IPS-18a (cell line): Measurements from ENCODE around the gene ZBED4.

Source experiments
- H3K27ac ChIP-seq: one replicate; pipeline ENCODE4 v1.5.1; 2013; ENCODE audit warnings: low read length
- H3K27me3 ChIP-seq: one replicate; pipeline ENCODE4 v1.6.1; 2013; ENCODE audit warnings: mild to moderate bottlenecking, low read length; ENCODE audit not compliant: control insufficient read depth, insufficient read depth
- H3K36me3 ChIP-seq: one replicate; pipeline ENCODE4 v1.6.1; 2013; ENCODE audit warnings: low read depth, low read length; ENCODE audit not compliant: control insufficient read depth
- H3K4me1 ChIP-seq: one replicate; pipeline ENCODE4 v1.6.1; 2013; ENCODE audit warnings: low read depth, low read length; ENCODE audit not compliant: control insufficient read depth
- H3K4me3 ChIP-seq: one replicate; pipeline ENCODE4 v1.5.1; 2013; ENCODE audit warnings: low read length
- H3K9ac ChIP-seq: one replicate; pipeline ENCODE4 v1.6.1; 2013; ENCODE audit warnings: mild to moderate bottlenecking, low read length, moderate library complexity
- H3K9me3 ChIP-seq: one replicate; pipeline ENCODE4 v1.6.1; 2013; ENCODE audit warnings: low read depth, low read length; ENCODE audit not compliant: control insufficient read depth

ZBED4 gene

GRCh38 chr22:49922926-49923325 is 69.3 kb downstream of the ZBED4 start:
- H3K4me1 ChIP-seq: no peaks in the 10 kb centered on the region
- H3K27ac ChIP-seq: no peak overlapping the region
- H3K9ac ChIP-seq: no peak overlapping the region
- H3K4me3 ChIP-seq: no peak overlapping the region
- H3K9me3 ChIP-seq: no peaks in the 10 kb centered on the region
- H3K27me3 ChIP-seq: no peaks in the 10 kb centered on the region
- H3K36me3 ChIP-seq: peaks cover 4% of the 10 kb centered on the region

- Histone ChIP-seq H3K4me1 (no peaks in the 10 kb centered on the region), H3K27ac (no peak overlapping the region), H3K27me3 (no peaks in the 10 kb centered on the region), H3K9me3 (no peaks in the 10 kb centered on the region), H3K36me3 (peaks cover 4% of the 10 kb centered on the region), H3K4me3 (no peak overlapping the region), H3K9ac (no peak overlapping the region)
Measured at GRCh38 chr22:49923445-49923844, 69.8 kb downstream of the ZBED4 start.

GRCh38 chr22:49924113-49924833 is 70.6 kb downstream of the ZBED4 start:
- no peak overlapping the region for H3K9ac ChIP-seq

GRCh38 chr22:49925525-49926128 is 72.0 kb downstream of the ZBED4 start:
- Histone ChIP-seq H3K27ac (no peak overlapping the region), H3K36me3 (no peaks in the 10 kb centered on the region), H3K4me1 (no peaks in the 10 kb centered on the region), H3K4me3 (no peak overlapping the region), H3K9me3 (no peaks in the 10 kb centered on the region), H3K9ac (no peak overlapping the region), H3K27me3 (peaks cover 11% of the 10 kb centered on the region)

More at GRCh38 chr22:49924113-49924833, 70.6 kb downstream of the ZBED4 start:
- peaks cover 4% of the 10 kb centered on the region for H3K36me3 ChIP-seq
- H3K9me3 ChIP-seq: no peaks in the 10 kb centered on the region
- no peaks in the 10 kb centered on the region for H3K4me1 ChIP-seq
- H3K27ac ChIP-seq: no peak overlapping the region
- no peak overlapping the region for H3K4me3 ChIP-seq
- no peaks in the 10 kb centered on the region for H3K27me3 ChIP-seq

GRCh38 chr22:49926916-49927315 is 73.3 kb downstream of the ZBED4 start:
- no peak overlapping the region for H3K27ac ChIP-seq
- H3K27me3 ChIP-seq: peaks cover 15% of the 10 kb centered on the region
- no peaks in the 10 kb centered on the region for H3K36me3 ChIP-seq
- no peaks in the 10 kb centered on the region for H3K9me3 ChIP-seq
- no peaks in the 10 kb centered on the region for H3K4me1 ChIP-seq
- H3K9ac ChIP-seq: no peak overlapping the region
- H3K4me3 ChIP-seq: no peak overlapping the region

- H3K9ac ChIP-seq: no peak overlapping the region
- H3K9me3 ChIP-seq: no peaks in the 10 kb centered on the region
- no peak overlapping the region for H3K27ac ChIP-seq
- H3K4me1 ChIP-seq: no peaks in the 10 kb centered on the region
- H3K4me3 ChIP-seq: no peak overlapping the region
- H3K27me3 ChIP-seq: peaks cover 15% of the 10 kb centered on the region
- H3K36me3 ChIP-seq: no peaks in the 10 kb centered on the region
Measured at GRCh38 chr22:49927483-49928184, 74.0 kb downstream of the ZBED4 start.

GRCh38 chr22:49928185-49928495 is 74.5 kb downstream of the ZBED4 start:
- H3K27me3 ChIP-seq: peaks cover 15% of the 10 kb centered on the region
- no peak overlapping the region for H3K9ac ChIP-seq
- no peaks in the 10 kb centered on the region for H3K9me3 ChIP-seq
- no peak overlapping the region for H3K27ac ChIP-seq
- no peak overlapping the region for H3K4me3 ChIP-seq
- no peaks in the 10 kb centered on the region for H3K36me3 ChIP-seq
- no peaks in the 10 kb centered on the region for H3K4me1 ChIP-seq

GRCh38 chr22:49928555-49929210 is 75.0 kb downstream of the ZBED4 start:
- Histone ChIP-seq H3K27me3 (peaks cover 15% of the 10 kb centered on the region), H3K36me3 (no peaks in the 10 kb centered on the region), H3K9ac (no peak overlapping the region), H3K9me3 (no peaks in the 10 kb centered on the region), H3K27ac (no peak overlapping the region), H3K4me3 (no peak overlapping the region), H3K4me1 (no peaks in the 10 kb centered on the region)

- H3K4me3 ChIP-seq: no peak overlapping the region
- no peaks in the 10 kb centered on the region for H3K4me1 ChIP-seq
- H3K27me3 ChIP-seq: peaks cover 15% of the 10 kb centered on the region
- H3K9ac ChIP-seq: no peak overlapping the region
- H3K27ac ChIP-seq: no peak overlapping the region
- no peaks in the 10 kb centered on the region for H3K36me3 ChIP-seq
- no peaks in the 10 kb centered on the region for H3K9me3 ChIP-seq
Measured at GRCh38 chr22:49929211-49929979, 75.8 kb downstream of the ZBED4 start.

GRCh38 chr22:49929994-49930575 is 76.4 kb downstream of the ZBED4 start:
- no peaks in the 10 kb centered on the region for H3K4me1 ChIP-seq
- H3K9me3 ChIP-seq: no peaks in the 10 kb centered on the region
- H3K4me3 ChIP-seq: no peak overlapping the region
- H3K9ac ChIP-seq: no peak overlapping the region
- peaks cover 15% of the 10 kb centered on the region for H3K27me3 ChIP-seq
- H3K36me3 ChIP-seq: no peaks in the 10 kb centered on the region
- H3K27ac ChIP-seq: no peak overlapping the region
